ENCODE measurements around the gene ZNF132. TPM values are rescaled to one million over a fixed set of nuclear protein-coding genes. Genes with fewer than 3 reads are reported as not detected.

ZNF132 gene
- total and polyA plus RNA-seq, 9 of the 15 experiments (the other 6 are each of a cell fraction or from before 2014, with no cell fraction given): 0.03 to 0.42 (median 0.10) TPM; not detected in 5

DNA sequence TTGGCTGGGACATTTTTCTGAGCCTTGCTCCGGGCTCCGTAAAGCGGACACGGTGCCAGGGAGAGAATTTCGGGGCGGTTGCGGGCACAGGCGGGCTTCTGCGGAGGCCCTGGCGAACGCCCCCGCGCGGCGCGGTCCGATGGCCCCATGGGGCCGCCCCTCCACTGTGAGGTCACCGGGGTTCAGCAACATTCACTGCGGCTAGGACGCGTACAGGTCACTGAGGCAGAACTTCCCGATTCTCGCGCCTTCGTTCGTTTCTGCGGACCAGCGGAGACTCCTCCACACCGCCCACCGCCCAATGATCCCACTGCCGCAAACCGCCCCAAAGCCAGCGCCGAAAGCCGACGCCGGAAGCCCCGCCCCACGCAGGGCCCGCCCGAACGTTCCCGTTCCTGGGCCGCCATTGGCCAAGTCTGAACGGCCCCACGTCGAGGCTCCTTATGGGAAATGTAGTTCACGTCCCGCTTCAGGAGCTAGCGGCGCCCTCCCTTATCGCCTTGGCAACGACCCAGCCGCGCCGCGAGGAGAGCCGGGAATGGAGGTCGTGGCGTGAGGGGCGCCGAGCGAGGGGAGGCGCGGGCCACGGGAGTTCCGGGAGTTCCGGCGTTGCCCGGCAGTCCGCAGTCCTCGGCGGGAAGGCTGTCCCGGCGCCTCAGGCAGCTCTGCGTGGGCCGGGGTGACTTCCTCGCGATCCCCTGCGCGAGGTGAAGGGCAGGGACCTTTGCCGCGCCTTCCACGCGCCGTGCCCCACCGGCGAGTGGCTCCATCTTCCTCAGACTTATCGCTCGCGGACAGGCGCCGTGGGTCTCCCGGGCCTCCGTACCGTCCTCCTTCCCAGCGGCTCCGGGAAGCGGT, 31.6 kb downstream of the ZNF132 start, which contains the start of gene ZNF584 (continued):
- TF ChIP-seq, protein P1, sequence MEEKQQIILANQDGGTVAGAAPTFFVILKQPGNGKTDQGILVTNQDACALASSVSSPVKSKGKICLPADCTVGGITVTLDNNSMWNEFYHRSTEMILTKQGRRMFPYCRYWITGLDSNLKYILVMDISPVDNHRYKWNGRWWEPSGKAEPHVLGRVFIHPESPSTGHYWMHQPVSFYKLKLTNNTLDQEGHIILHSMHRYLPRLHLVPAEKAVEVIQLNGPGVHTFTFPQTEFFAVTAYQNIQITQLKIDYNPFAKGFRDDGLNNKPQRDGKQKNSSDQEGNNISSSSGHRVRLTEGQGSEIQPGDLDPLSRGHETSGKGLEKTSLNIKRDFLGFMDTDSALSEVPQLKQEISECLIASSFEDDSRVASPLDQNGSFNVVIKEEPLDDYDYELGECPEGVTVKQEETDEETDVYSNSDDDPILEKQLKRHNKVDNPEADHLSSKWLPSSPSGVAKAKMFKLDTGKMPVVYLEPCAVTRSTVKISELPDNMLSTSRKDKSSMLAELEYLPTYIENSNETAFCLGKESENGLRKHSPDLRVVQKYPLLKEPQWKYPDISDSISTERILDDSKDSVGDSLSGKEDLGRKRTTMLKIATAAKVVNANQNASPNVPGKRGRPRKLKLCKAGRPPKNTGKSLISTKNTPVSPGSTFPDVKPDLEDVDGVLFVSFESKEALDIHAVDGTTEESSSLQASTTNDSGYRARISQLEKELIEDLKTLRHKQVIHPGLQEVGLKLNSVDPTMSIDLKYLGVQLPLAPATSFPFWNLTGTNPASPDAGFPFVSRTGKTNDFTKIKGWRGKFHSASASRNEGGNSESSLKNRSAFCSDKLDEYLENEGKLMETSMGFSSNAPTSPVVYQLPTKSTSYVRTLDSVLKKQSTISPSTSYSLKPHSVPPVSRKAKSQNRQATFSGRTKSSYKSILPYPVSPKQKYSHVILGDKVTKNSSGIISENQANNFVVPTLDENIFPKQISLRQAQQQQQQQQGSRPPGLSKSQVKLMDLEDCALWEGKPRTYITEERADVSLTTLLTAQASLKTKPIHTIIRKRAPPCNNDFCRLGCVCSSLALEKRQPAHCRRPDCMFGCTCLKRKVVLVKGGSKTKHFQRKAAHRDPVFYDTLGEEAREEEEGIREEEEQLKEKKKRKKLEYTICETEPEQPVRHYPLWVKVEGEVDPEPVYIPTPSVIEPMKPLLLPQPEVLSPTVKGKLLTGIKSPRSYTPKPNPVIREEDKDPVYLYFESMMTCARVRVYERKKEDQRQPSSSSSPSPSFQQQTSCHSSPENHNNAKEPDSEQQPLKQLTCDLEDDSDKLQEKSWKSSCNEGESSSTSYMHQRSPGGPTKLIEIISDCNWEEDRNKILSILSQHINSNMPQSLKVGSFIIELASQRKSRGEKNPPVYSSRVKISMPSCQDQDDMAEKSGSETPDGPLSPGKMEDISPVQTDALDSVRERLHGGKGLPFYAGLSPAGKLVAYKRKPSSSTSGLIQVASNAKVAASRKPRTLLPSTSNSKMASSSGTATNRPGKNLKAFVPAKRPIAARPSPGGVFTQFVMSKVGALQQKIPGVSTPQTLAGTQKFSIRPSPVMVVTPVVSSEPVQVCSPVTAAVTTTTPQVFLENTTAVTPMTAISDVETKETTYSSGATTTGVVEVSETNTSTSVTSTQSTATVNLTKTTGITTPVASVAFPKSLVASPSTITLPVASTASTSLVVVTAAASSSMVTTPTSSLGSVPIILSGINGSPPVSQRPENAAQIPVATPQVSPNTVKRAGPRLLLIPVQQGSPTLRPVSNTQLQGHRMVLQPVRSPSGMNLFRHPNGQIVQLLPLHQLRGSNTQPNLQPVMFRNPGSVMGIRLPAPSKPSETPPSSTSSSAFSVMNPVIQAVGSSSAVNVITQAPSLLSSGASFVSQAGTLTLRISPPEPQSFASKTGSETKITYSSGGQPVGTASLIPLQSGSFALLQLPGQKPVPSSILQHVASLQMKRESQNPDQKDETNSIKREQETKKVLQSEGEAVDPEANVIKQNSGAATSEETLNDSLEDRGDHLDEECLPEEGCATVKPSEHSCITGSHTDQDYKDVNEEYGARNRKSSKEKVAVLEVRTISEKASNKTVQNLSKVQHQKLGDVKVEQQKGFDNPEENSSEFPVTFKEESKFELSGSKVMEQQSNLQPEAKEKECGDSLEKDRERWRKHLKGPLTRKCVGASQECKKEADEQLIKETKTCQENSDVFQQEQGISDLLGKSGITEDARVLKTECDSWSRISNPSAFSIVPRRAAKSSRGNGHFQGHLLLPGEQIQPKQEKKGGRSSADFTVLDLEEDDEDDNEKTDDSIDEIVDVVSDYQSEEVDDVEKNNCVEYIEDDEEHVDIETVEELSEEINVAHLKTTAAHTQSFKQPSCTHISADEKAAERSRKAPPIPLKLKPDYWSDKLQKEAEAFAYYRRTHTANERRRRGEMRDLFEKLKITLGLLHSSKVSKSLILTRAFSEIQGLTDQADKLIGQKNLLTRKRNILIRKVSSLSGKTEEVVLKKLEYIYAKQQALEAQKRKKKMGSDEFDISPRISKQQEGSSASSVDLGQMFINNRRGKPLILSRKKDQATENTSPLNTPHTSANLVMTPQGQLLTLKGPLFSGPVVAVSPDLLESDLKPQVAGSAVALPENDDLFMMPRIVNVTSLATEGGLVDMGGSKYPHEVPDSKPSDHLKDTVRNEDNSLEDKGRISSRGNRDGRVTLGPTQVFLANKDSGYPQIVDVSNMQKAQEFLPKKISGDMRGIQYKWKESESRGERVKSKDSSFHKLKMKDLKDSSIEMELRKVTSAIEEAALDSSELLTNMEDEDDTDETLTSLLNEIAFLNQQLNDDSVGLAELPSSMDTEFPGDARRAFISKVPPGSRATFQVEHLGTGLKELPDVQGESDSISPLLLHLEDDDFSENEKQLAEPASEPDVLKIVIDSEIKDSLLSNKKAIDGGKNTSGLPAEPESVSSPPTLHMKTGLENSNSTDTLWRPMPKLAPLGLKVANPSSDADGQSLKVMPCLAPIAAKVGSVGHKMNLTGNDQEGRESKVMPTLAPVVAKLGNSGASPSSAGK (IDR thresholded peaks at IDR 0.05): 0 out of 2 replicates have a peak, but pooled peaks have one; percentile 17
- no peak for TF ChIP-seq ERF (CRISPR knock-in tag; IDR thresholded peaks at IDR 0.05)
- TF ChIP-seq, protein P2, sequence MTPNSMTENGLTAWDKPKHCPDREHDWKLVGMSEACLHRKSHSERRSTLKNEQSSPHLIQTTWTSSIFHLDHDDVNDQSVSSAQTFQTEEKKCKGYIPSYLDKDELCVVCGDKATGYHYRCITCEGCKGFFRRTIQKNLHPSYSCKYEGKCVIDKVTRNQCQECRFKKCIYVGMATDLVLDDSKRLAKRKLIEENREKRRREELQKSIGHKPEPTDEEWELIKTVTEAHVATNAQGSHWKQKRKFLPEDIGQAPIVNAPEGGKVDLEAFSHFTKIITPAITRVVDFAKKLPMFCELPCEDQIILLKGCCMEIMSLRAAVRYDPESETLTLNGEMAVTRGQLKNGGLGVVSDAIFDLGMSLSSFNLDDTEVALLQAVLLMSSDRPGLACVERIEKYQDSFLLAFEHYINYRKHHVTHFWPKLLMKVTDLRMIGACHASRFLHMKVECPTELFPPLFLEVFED (CRISPR knock-in tag; conservative IDR thresholded peaks at IDR 0.05): no peak
- TF ChIP-seq ZNF143 (CRISPR knock-in tag; IDR thresholded peaks at IDR 0.05): peak; percentile 94
- TF ChIP-seq LEF1 (IDR thresholded peaks at IDR 0.05): no peak
- TF ChIP-seq HOXB6 (CRISPR knock-in tag; IDR thresholded peaks at IDR 0.05; ENCODE audit: borderline replicate concordance): no peak
- 0 out of 2 replicates have a peak, but pooled peaks have one; percentile 68 for TF ChIP-seq CBFB (CRISPR knock-in tag; IDR thresholded peaks at IDR 0.05)
- no peak for TF ChIP-seq ADNP (tag; IDR thresholded peaks at IDR 0.05)
- 0 out of 4 replicates have a peak, but pooled peaks of 1 of the 2 experiments have one; percentile 58 for TF ChIP-seq CSDE1 (IDR thresholded peaks at IDR 0.05)
- no peak for TF ChIP-seq ETV6 (IDR thresholded peaks at IDR 0.05; ENCODE audit: borderline replicate concordance in 1 of 2, low read depth in 2 of 2, low read length in 1 of 2)
- TF ChIP-seq ETV6 (CRISPR knock-in tag; IDR thresholded peaks at IDR 0.05; ENCODE audit: borderline replicate concordance): 0 out of 2 replicates have a peak, but pooled peaks have one; percentile 41
- no peak for TF ChIP-seq JUN (IDR thresholded peaks at IDR 0.05; ENCODE audit: borderline replicate concordance, low read depth, low read length)
- no peak for TF ChIP-seq JUN (CRISPR knock-in tag; IDR thresholded peaks at IDR 0.05; ENCODE audit: borderline replicate concordance)
- TF ChIP-seq, protein P3, sequence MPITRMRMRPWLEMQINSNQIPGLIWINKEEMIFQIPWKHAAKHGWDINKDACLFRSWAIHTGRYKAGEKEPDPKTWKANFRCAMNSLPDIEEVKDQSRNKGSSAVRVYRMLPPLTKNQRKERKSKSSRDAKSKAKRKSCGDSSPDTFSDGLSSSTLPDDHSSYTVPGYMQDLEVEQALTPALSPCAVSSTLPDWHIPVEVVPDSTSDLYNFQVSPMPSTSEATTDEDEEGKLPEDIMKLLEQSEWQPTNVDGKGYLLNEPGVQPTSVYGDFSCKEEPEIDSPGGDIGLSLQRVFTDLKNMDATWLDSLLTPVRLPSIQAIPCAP (CRISPR knock-in tag; IDR thresholded peaks at IDR 0.05; ENCODE audit: borderline replicate concordance): no peak

Measured in K562 (cell line).